Hepatocyte (in vitro differentiated cells): Measurements from ENCODE around the gene TEN1. TPM values are rescaled to one million over a fixed set of nuclear protein-coding genes. Genes with fewer than 3 reads are reported as not detected.

Experiments used
- DNase-seq: peaks from one replicate; pipeline ENCODE4 v3.0.0-alpha.2; 2016; ENCODE audit warnings: low spot score
- H2AFZ ChIP-seq: fragments of 200-600 bp; sonication (generic); 2 replicates; pipeline ENCODE4 v1.6.0; 2016; ENCODE audit warnings: antibody characterized with exemption, mild to moderate bottlenecking
- H3K27ac ChIP-seq: fragments of 200-600 bp; sonication (generic); 2 replicates; pipeline ENCODE4 v1.5.1; 2016; ENCODE audit warnings: mild to moderate bottlenecking
- H3K27me3 ChIP-seq: fragments of 200-600 bp; sonication (generic); 2 replicates; pipeline ENCODE4 v1.6.1; 2016
- H3K36me3 ChIP-seq: fragments of 200-600 bp; sonication (generic); replicated peaks from 2 replicates; pipeline ENCODE4 v1.5.1; 2016; ENCODE audit warnings: low read depth; ENCODE audit not compliant: insufficient read depth
- H3K4me1 ChIP-seq: fragments of 200-600 bp; sonication (generic); 2 replicates; pipeline ENCODE4 v1.5.1; 2016; ENCODE audit warnings: mild to moderate bottlenecking, moderate library complexity; ENCODE audit not compliant: insufficient read depth
- H3K4me2 ChIP-seq: fragments of 200-600 bp; sonication (generic); 2 replicates; pipeline ENCODE4 v1.6.0; 2016
- H3K4me3 ChIP-seq: fragments of 200-600 bp; sonication (generic); 2 replicates; pipeline ENCODE4 v1.5.1; 2016; ENCODE audit warnings: mild to moderate bottlenecking
- H3K79me2 ChIP-seq: fragments of 200-600 bp; sonication (generic); 2 replicates; pipeline ENCODE4 v1.6.0; 2017; ENCODE audit warnings: mild to moderate bottlenecking
- H3K9me2 ChIP-seq: fragments of 200-600 bp; sonication (generic); replicated peaks from 2 replicates; pipeline ENCODE4 v1.6.0; 2017; ENCODE audit warnings: mild to moderate bottlenecking; ENCODE audit not compliant: insufficient read depth
- H3K9me3 ChIP-seq: fragments of 200-600 bp; sonication (generic); 2 replicates; pipeline ENCODE4 v1.5.1; 2016; ENCODE audit warnings: low read depth, mild to moderate bottlenecking
- H4K20me1 ChIP-seq: fragments of 200-600 bp; sonication (generic); 2 replicates; pipeline ENCODE4 v1.6.0; 2016; ENCODE audit warnings: mild to moderate bottlenecking; ENCODE audit not compliant: insufficient read depth, poor library complexity, severe bottlenecking
- CTCF ChIP-seq: fragments of 200-600 bp; sonication (generic); IDR thresholded peaks from 2 replicates; pipeline ENCODE4 v1.5.1; 2016; ENCODE audit warnings: antibody characterized with exemption, mild to moderate bottlenecking; ENCODE audit not compliant: poor library complexity
- EZH2 ChIP-seq: fragments of 200-600 bp; sonication (generic); IDR thresholded peaks from 2 replicates; pipeline ENCODE4 v1.6.1; 2016; ENCODE audit warnings: antibody characterized with exemption, mild to moderate bottlenecking, borderline replicate concordance
- EZH2phosphoT487 ChIP-seq: fragments of 200-600 bp; sonication (generic); IDR thresholded peaks from one replicate; pipeline ENCODE4 v1.6.1; 2018; ENCODE audit warnings: antibody characterized with exemption, mild to moderate bottlenecking, low read depth, moderate library complexity; ENCODE audit not compliant: unreplicated experiment, severe bottlenecking
- WGBS: methylation state at CpG from one replicate; pipeline ENCODE4 v1.1.6; 2016; ENCODE audit warnings: low lambda C conversion rate; ENCODE audit errors: missing lambda C conversion rate; 5-methylcytosine and 5-hydroxymethylcytosine counted together
- polyA plus RNA-seq: library from polyadenylated mRNA; unstranded; fragments of >200 nt; fragmentation: Nextera tagmentation; extraction: Ambion mirVana; gene quantifications from 2 replicates; pipeline ENCODE4 v1.2.1, GENCODE V29; 2016
- total RNA-seq: library from RNA; depleted of rRNA; stranded (reverse); fragments of >200 nt; gene quantifications from 2 replicates; pipeline ENCODE4 v1.2.3, GENCODE V29; 2014

Gene TEN1
- total and polyA plus RNA-seq, 2 experiments from 2014 or later, result 13.3 to 29.9 TPM

GRCh38 chr17:75979705-75980187 lies 706 bp downstream of the TEN1 start:
- TF ChIP-seq CTCF (no peak), EZH2 (no peak), EZH2phosphoT487 (no peak)
- peak overlapping the region; percentile 97 for H3K27ac ChIP-seq
- H3K4me3 ChIP-seq, result peak overlapping the region; percentile 30
- peaks cover 58% of the 10 kb centered on the region for H3K79me2 ChIP-seq
- no peak for DNase-seq
- H3K9me3 ChIP-seq, result no peaks in the 10 kb centered on the region
- H2AFZ ChIP-seq, result peak overlapping the region; percentile 31
- H3K36me3 ChIP-seq, result no peaks in the 10 kb centered on the region
- H3K4me2 ChIP-seq, result peak overlapping the region; percentile 83
- peaks cover 6% of the 10 kb centered on the region for H4K20me1 ChIP-seq
- no peaks in the 10 kb centered on the region for H3K9me2 ChIP-seq
- H3K27me3 ChIP-seq, result no peaks in the 10 kb centered on the region
- 7% methylated on average over 19 of the region's 19 CpGs for WGBS
- peaks cover 49% of the 10 kb centered on the region for H3K4me1 ChIP-seq

GRCh38 chr17:75980188-75981018 lies 1.4 kb downstream of the TEN1 start:
- H2AFZ ChIP-seq, result peak overlapping the region; percentile 31
- H4K20me1 ChIP-seq, result peaks cover 6% of the 10 kb centered on the region
- H3K27me3 ChIP-seq, result no peaks in the 10 kb centered on the region
- H3K4me1 ChIP-seq, result peaks cover 49% of the 10 kb centered on the region
- no peaks in the 10 kb centered on the region for H3K9me3 ChIP-seq
- DNase-seq, result no peak
- peak overlapping the region; percentile 30 for H3K4me3 ChIP-seq
- H3K79me2 ChIP-seq, result peaks cover 59% of the 10 kb centered on the region
- H3K27ac ChIP-seq, result peak overlapping the region; percentile 97
- no peak for TF ChIP-seq EZH2phosphoT487
- no peak for TF ChIP-seq CTCF
- no peak for TF ChIP-seq EZH2
- 81% methylated on average over 18 of the region's 18 CpGs for WGBS
- H3K36me3 ChIP-seq, result no peaks in the 10 kb centered on the region
- no peaks in the 10 kb centered on the region for H3K9me2 ChIP-seq
- peak overlapping the region; percentile 83 for H3K4me2 ChIP-seq

- Histone ChIP-seq H3K4me3 (no peak overlapping the region), H3K79me2 (peaks cover 55% of the 10 kb centered on the region), H2AFZ (no peak overlapping the region), H3K4me2 (peak overlapping the region; percentile 83), H4K20me1 (peaks cover 6% of the 10 kb centered on the region), H3K36me3 (no peaks in the 10 kb centered on the region), H3K4me1 (peaks cover 46% of the 10 kb centered on the region), H3K27ac (peak overlapping the region; percentile 97), H3K9me2 (no peaks in the 10 kb centered on the region), H3K9me3 (no peaks in the 10 kb centered on the region), H3K27me3 (no peaks in the 10 kb centered on the region)
- 95% methylated on average over 7 of the region's 7 CpGs for WGBS
- TF ChIP-seq EZH2phosphoT487, result no peak
- no peak for TF ChIP-seq EZH2
- no peak for TF ChIP-seq CTCF
- DNase-seq, result no peak
Measured at GRCh38 chr17:75981019-75981615, 2.1 kb downstream of the TEN1 start.
